ENCODE data around the gene URB2.

GRCh38 chr1:229581485-229581884 is 44.6 kb upstream of the URB2 start:
- no peak for TF ChIP-seq POLR2A (IDR thresholded peaks at IDR 0.05; ENCODE audit: borderline replicate concordance, extremely low read depth, insufficient read depth, insufficient read length)
- no peak for TF ChIP-seq ZNF274 (IDR thresholded peaks at IDR 0.05; ENCODE audit: low read depth, low read length)
- TF ChIP-seq CTCF (IDR thresholded peaks at IDR 0.05 in 2 of 3, conservative IDR thresholded peaks at IDR 0.05 in 1 of 3; ENCODE audit: borderline replicate concordance in 1 of 3, insufficient read depth in 1 of 3, low read depth in 2 of 3, low read length in 2 of 3), result no peak
- TF ChIP-seq MAX (IDR thresholded peaks at IDR 0.05), result no peak
- TF ChIP-seq POLR2AphosphoS5 (IDR thresholded peaks at IDR 0.05; ENCODE audit: low read depth, low read length), result no peak
- TF ChIP-seq EZH2 (IDR thresholded peaks at IDR 0.05), result no peak
